ENCODE measurements around the gene ATP2A1.
"Not testable (repeated sequence)": the region's sequence is repeated elsewhere in the genome, so short reads cannot be mapped to it uniquely, and the experiment has no call there.

The ATP2A1 gene

DNA sequence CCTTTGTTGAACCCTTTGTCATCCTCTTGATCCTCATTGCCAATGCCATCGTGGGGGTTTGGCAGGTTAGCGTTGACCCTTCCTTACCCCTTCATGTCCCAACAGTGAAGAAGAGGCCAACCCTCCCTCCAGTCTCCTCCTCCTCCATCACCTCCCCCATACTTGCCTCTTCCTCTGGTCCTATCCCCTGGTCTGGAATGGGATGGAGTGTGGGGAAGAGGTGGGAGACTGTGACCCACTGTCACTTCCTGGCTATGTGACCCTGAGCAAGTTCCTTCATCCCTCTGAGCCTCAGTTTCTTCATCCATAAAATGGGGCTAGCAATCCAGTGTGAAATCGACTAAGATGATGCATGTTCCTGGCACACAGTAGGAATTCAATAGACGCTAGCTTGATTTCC, 2.7 kb downstream of the ATP2A1 start:
- no peak for DNase-seq (ENCODE audit: extremely low read depth in 1 of 2, low read depth in 1 of 2)

GRCh38 chr16:28881565-28881964, 3.3 kb downstream of the ATP2A1 start:
- DNase-seq (ENCODE audit: extremely low read depth in 1 of 2, low read depth in 1 of 2), result not testable (repeated sequence)

DNA sequence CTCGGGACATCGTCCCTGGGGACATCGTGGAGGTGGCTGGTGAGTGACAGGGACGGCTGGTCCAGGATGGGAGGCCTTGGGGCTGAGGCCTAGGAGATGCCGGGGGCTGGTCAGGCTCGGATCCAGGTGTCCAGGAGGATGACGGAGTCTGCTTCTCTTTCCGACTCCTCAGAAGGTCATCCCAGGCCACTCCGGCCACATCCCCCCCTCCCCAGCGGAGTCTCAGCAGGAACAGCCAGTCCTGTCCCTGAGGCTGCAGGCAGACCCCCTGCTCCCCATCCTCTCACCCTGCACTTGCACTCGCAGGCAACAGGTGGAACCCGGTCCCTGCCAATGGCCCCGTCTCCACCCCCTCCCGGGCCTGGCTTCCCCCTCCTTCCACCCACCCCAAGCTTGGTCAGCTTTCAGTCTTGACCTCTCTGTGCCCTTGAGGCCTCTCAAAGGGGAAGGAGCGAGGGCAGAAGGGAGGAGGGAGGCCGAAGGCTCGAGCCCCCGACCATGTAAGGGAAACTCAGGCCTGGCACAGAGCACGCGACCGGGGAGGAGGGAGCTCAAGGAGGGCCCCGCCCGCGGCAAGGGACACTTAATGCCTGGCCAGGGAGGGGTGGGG, 4.4 kb downstream of the ATP2A1 start:
- DNase-seq (ENCODE audit: extremely low read depth in 1 of 2, low read depth in 1 of 2), result no peak

GRCh38 chr16:28883221-28883996, 5.1 kb downstream of the ATP2A1 start:
- DNase-seq (ENCODE audit: extremely low read depth in 1 of 2, low read depth in 1 of 2), result no peak

- no peak for DNase-seq (ENCODE audit: extremely low read depth in 1 of 2, low read depth in 1 of 2)
Measured at GRCh38 chr16:28884045-28884444, 5.8 kb downstream of the ATP2A1 start.

- DNase-seq (ENCODE audit: extremely low read depth in 1 of 2, low read depth in 1 of 2), result no peak
Measured at GRCh38 chr16:28886945-28887344, 8.7 kb downstream of the ATP2A1 start.

DNA sequence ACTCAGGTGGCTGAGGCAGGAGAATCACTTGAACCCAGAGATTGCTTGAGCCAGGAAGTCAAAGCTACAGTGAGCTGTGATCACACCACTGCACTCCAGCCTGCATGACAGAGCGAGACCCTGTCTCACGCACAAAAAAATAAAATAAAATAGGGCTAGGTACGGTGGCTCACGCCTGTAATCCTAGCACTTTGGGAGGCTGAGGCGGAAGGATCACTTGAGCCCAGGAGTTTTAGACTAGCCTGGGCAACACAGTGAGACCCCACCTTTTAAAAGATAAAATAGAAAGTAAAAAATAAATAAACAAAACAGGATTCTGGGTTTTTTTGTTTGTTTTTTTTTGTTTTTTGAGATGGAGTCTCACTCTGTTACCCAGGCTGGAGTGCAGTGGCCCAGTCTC, 12.1 kb downstream of the ATP2A1 start:
- not testable (repeated sequence) for DNase-seq (ENCODE audit: extremely low read depth in 1 of 2, low read depth in 1 of 2)

GRCh38 chr16:28891964-28892890, 13.9 kb downstream of the ATP2A1 start:
- no peak for DNase-seq (ENCODE audit: extremely low read depth in 1 of 2, low read depth in 1 of 2)

DNA sequence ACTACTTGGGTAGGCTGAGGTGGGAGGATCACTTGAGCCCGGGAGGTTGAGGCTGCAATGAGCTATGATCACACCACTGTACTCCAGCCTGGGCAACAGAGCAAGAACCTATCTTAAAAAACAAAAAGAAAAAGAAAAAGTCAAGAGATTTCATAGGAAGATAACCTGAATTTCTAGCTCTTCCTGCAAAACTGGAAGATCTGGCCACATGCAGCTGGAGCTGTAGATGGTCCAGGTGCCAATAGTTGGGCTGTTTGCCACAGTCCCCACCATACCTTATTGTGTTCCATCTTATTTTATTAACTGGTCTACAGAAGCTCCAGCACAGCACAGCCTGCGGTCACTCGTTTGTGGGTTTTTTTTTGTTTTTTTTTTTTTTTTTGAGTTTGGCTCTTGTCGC, 15.0 kb downstream of the ATP2A1 start:
- no peak for DNase-seq (ENCODE audit: extremely low read depth in 1 of 2, low read depth in 1 of 2)

- no peak for DNase-seq (ENCODE audit: extremely low read depth in 1 of 2, low read depth in 1 of 2)
Measured at GRCh38 chr16:28895609-28896008, 17.3 kb downstream of the ATP2A1 start.

DNA sequence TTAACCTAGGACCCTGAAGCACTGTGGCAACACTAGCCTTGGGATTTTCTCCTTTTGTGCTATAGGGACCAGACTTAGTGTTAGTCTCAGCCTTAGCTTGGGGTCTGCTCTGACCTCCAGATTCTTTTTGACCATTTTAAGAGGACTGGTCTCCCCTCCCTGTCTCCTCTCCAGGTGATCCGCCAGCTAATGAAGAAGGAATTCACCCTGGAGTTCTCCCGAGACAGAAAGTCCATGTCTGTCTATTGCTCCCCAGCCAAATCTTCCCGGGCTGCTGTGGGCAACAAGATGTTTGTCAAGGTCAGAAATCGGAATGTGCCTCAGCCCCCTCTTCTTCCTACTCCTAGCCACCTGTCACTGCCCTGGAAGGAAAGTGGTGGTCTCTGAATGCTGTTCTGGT, 19.5 kb downstream of the ATP2A1 start:
- DNase-seq (ENCODE audit: extremely low read depth in 1 of 2, low read depth in 1 of 2), result no peak

DNA sequence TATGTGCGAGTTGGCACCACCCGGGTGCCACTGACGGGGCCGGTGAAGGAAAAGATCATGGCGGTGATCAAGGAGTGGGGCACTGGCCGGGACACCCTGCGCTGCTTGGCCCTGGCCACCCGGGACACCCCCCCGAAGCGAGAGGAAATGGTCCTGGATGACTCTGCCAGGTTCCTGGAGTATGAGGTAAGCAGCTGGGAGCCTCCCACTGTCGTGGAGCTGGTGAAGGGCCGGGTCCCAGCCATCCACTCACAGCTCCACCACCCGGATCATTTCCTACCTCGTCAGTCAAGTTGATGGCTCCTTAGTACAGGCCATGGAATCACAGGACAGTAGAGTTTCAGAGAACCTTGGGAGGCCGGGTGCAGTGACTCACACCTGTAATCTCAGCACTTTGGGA, 20.0 kb downstream of the ATP2A1 start:
- DNase-seq (ENCODE audit: extremely low read depth in 1 of 2, low read depth in 1 of 2), result no peak

- DNase-seq (ENCODE audit: extremely low read depth in 1 of 2, low read depth in 1 of 2), result no peak
Measured at GRCh38 chr16:28898942-28899341, 20.7 kb downstream of the ATP2A1 start.

- DNase-seq (ENCODE audit: extremely low read depth in 1 of 2, low read depth in 1 of 2), result no peak
Measured at GRCh38 chr16:28899882-28900590, 21.7 kb downstream of the ATP2A1 start.

GRCh38 chr16:28900601-28901000, 22.3 kb downstream of the ATP2A1 start:
- no peak for DNase-seq (ENCODE audit: extremely low read depth in 1 of 2, low read depth in 1 of 2)

- DNase-seq (ENCODE audit: extremely low read depth in 1 of 2, low read depth in 1 of 2), result no peak
Measured at GRCh38 chr16:28901862-28902261, 23.6 kb downstream of the ATP2A1 start.

DNA sequence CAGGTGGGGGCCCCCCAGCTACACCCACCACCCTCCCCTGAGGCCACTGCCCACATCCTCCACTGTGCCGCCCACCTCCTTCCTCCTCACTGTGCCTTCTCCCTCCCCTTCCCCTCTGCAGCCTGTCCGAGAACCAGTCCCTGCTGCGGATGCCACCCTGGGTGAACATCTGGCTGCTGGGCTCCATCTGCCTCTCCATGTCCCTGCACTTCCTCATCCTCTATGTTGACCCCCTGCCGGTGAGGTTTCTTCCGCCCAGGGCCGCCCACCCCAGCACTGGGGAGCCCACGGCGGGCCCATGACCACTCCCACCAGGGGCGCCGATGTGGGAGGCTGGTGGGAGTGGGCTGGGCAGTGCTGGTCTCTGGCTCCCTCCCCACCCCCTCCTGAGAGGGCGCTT, 24.6 kb downstream of the ATP2A1 start:
- no peak for DNase-seq (ENCODE audit: extremely low read depth in 1 of 2, low read depth in 1 of 2)

DNA sequence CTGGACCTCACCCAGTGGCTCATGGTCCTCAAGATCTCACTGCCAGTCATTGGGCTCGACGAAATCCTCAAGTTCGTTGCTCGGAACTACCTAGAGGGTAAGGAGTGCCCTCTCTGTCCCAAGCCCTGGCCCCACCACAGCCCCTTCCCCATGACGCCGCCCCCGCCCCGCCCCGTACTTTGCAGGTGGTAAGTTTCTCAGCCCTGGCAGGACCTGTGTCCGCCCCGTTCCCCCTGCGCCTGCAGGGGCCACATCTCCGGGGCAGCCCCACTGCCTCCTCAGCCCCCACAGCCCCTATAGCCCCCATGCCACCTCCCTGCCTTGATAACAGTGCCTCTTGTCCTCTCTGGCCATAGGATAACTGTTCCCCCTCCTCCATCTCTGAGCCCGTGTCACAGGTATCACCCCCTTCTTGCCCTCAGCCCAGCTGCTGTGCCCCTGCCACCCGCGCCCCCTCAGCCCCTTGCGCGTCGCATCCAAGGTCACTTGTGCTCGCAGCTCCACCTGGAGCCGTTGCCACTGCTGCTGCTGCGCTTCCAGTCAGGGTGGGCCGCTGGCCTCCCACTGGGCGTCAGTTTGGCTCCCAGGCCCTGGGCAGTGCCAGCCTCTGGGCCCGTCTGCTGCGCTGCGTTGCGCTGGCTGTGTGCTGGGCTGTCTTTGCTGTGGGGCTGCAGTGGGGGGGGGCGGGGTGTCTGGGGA, 25.2 kb downstream of the ATP2A1 start:
- no peak for DNase-seq (ENCODE audit: extremely low read depth in 1 of 2, low read depth in 1 of 2)

- no peak for DNase-seq (ENCODE audit: extremely low read depth in 1 of 2, low read depth in 1 of 2)
Measured at GRCh38 chr16:28904363-28904762, 26.1 kb downstream of the ATP2A1 start.

- no peak for DNase-seq (ENCODE audit: extremely low read depth in 1 of 2, low read depth in 1 of 2)
Measured at GRCh38 chr16:28904828-28905227, 26.5 kb downstream of the ATP2A1 start.
